HG03460 (cell line): ENCODE results near the gene ERC1.
"Not testable (repeated sequence)": the region's sequence is repeated elsewhere in the genome, so short reads cannot be mapped to it uniquely, and the experiment has no call there.

ENCODE experiments used
- ATAC-seq: cut with Tn5 transposase; IDR thresholded peaks from one replicate; pipeline ENCODE4 v1.9.1; 2021; ENCODE audit not compliant: unreplicated experiment

Gene ERC1

DNA sequence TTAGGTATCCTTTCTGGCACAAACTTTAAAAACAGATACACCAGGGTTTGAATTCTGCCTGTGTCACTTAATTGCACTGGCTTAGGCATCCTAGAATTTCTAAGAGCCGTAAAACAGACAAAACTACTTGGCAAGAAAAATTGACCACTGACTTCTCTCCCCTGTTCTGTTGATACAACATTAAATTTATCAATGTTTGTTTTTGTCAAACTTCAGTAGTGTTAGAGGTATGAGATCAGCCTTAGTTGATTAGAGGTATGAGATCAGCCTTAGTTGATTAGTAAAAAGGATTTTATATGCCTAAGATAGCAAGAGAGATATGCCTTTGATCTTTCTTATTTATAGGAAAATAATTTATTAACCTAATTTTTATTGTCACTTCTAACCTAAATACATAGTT lies 320.1 kb downstream of the ERC1 start:
- ATAC-seq = no peak

- no peak for ATAC-seq
Observed at GRCh38 chr12:1313906-1314305, 322.9 kb downstream of the ERC1 start.

DNA sequence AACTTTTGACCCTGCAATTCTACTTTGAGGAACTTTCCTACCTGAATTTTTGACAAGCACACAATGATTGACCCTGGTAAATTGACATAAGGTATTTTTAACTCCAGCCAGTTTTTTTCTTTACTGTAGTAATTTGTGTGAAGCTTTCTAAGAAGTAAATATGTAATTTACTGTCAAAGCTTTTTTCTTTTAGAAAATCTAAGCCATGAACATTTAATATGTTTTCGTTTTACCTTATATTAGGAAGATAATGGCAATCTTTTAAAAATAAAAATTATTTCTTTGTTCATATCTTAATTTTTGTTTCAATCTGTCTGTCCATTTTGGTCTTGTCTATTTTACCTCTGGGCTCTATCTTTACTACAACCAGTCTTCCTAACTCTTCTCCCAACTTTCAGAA lies 323.5 kb downstream of the ERC1 start:
- no peak for ATAC-seq

- ATAC-seq = not testable (repeated sequence)
Observed at GRCh38 chr12:1316991-1317390, 326.0 kb downstream of the ERC1 start.

DNA sequence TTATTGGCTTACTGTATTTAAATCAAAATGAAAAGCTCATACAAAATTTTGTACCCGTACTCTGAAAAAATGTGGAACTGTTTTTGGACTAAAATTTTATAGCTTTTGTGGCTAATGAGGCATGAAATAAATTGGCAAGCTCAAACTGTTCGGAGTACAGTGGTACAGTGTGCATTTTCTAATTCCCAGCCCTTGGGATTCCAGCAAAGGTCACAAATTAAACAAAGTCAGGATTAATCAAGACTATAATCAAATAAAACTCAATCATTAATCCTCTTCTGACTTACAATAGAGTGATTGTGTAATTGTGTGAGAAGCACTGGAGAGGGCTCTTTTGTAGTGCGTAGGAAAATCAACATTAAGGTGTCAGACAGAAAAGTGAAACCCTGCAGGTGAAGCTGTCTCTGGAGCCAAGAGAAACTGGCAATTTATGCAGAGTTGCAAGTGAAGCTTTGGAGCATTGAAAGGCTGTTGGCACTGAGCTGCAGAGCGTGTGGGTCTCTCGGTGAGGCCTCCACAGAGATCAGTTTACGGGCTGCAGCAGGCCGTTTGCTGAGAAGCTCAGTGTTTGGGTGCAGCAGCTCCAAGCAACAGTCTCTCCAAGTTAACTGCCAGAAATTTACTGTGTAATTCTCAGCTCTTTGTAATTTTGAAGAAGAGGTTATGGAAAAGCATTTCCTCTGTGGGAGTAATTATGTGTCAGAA lies 327.5 kb downstream of the ERC1 start:
- ATAC-seq = no peak

GRCh38 chr12:1319212-1319611 lies 328.2 kb downstream of the ERC1 start:
- no peak for ATAC-seq

DNA sequence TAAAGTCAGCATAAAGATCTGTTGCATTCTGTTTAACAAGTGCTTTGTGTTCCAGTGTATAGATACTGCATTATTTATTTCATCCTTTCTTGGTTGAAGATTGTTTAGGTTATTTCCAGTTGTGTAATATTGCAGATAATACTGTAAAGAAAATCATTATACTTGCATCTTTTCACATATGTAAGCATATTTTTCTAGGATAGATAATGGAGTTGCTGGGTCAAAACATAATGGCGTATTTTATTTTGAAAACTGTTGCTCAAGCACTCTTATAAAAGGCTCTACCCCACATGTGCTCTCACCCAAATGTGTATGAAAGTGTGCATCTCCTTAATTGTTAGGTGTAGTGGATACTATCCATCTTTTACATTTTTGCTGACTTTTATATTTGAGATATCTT lies 329.0 kb downstream of the ERC1 start:
- ATAC-seq = no peak

DNA sequence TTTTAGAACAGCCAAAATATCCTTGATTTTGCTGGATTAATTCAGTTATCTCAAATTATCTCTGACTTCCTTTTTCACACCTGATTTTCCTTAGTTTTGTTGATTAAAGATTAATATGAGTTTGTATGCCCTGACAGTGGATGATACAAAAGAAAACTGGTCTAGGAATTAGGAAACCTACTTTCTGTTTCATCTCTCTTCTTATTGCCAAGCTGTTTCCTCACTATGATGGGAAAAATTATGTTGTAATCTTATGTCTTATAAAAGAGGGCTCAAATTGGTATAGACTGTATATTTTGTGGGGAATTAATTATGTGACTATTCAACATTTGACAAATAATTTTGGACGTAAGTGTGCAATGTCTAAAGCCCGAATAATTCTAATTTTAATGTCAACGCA lies 331.8 kb downstream of the ERC1 start:
- no peak for ATAC-seq

- no peak for ATAC-seq
Observed at GRCh38 chr12:1324099-1324498, 333.1 kb downstream of the ERC1 start.

DNA sequence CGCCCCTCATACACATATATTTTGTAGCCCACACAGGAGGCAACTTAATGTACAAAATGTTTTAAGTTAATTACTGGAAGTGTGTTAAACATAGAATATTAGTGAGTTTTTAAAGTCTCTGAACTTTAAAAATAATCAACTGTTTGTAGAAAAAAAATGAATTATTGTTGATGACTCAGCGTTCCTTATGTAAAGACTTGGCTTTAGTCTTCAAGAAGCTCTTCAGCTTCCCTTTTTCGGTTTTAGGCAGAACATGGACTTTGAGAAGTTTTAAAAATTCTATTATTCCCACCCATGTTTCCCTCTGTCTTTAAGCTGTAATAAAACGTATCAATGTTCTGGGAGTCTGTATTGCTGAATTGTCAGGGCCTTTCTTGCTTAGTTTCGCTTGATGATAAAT lies 333.9 kb downstream of the ERC1 start:
- no peak for ATAC-seq

GRCh38 chr12:1325666-1326065 lies 334.6 kb downstream of the ERC1 start:
- no peak for ATAC-seq

DNA sequence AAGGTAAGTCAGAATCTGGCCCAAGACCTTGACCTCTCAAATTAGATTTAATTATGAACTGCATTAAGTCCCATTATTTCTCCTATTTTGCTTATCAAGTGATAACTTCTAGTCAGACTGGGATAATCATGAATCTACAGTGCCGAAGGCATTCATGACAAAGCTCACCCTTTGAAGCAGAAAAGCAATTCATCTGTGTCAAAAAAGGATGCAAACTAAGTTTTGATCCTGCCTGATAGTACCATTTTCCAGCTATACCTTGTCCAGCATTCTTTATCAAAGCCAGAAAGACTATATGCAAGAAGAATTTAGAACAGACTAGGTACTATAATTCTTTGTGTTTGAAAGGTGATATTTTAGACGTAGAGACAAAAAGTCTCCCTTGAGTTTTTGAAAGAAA lies 335.2 kb downstream of the ERC1 start:
- ATAC-seq = no peak

DNA sequence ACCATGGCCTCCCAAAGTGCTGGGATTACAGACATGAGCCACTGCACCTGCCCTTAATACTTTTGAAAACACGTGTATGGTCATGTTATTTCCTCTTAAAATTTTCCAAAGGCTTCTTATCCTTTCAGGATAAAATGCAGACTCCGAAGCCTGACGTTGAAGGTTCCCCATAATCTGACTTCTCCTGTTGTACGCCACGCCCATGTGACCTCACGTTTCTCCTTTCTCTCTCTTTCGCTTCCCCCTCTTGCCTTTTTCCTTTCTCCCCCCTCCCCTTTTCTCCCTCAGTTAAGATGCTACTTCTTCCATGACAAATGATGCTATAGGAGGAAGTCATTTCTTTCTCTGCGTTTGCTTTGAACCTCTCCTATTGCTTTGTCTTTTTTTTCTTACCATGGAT lies 337.4 kb downstream of the ERC1 start:
- no peak for ATAC-seq

DNA sequence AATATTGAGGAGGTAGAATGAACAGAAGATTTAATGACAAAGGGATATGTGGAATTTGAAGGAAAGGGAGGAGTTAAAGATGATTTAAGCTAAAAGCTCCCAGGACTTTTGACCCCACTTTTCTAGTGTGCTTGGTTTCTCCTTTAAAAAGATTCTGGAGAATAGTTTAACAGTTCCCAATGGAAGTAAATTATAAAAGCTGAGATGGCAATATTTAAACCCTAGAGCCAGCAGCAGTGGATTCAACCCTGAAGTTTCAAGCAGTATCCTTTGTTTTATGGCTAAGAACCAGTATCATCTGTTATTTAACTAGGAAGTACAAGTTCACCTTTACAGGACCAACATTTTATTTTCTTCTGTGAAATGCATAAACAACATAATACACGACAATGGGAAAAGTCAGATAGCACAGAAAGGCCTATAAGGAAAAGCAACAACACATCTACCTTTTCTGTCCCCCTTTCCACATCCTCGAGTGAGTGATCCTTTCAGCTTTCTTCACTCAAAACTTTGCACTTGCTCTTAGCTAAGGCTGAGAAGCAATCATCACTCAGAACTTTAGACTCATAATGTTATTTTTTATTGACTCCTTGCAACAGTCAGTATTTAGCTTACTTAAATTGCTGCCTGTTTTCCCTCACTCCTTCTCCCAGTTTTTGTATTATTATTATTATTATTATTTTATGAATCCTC lies 338.9 kb downstream of the ERC1 start:
- no peak for ATAC-seq

- ATAC-seq = no peak
Observed at GRCh38 chr12:1330477-1330827, 339.4 kb downstream of the ERC1 start.

GRCh38 chr12:1332327-1332726 lies 341.3 kb downstream of the ERC1 start:
- ATAC-seq = no peak

- ATAC-seq = no peak
Observed at GRCh38 chr12:1338483-1339177, 347.6 kb downstream of the ERC1 start.

DNA sequence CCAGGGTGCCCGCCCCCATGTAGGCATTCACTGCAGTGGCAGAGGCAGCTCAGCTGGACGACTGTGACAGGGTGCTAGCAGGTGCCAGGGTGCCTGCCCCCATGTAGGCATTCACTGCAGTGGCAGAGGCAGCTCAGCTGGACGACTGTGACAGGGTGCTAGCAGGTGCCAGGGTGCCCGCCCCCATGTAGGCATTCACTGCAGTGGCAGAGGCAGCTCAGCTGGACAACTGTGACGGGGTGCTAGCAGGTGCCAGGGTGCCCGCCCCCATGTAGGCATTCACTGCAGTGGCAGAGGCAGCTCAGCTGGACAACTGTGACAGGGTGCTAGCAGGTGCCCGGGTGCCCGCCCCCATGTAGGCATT lies 348.1 kb downstream of the ERC1 start:
- ATAC-seq = not testable (repeated sequence)

- ATAC-seq = no peak
Observed at GRCh38 chr12:1339618-1340319, 348.7 kb downstream of the ERC1 start.

DNA sequence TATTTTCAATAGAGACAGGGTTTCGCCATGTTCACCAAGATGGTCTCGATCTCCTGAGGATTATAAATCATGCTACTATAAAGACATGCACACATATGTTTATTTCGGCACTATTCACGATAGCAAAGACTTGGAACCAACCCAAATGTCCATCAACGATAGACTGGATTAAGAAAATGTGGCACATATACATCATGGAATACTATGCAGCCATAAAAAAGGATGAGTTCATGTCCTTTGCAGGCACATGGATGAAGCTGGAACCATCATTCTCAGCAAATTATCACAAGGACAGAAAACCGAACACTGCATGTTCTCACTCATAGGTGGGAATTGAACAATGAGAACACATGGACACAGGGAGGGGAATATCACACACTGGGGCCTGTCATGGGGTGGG lies 350.2 kb downstream of the ERC1 start:
- ATAC-seq = not testable (repeated sequence)

DNA sequence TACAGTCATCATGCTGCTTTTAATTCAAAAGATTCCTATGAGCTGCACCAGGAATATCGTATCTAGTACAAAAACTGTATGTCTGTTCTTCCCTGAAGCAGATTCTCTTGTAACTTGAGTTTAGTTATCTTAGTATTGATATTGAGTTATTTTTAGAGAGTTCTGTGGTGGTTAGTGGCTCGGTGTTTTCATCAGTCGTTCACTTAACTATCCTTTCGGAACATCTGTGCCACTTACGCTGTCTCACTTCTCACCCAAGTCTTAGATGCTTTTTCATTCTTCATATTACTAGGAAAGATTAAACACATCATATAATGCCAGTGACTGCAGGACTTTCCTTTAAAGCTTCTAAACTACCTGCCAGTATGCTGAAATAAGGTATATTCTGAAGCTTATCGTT lies 352.4 kb downstream of the ERC1 start:
- ATAC-seq = no peak

- no peak for ATAC-seq
Observed at GRCh38 chr12:1344245-1344644, 353.2 kb downstream of the ERC1 start.
